GM19463 (cell line): ENCODE results near the gene SLC16A8.
"Not testable (repeated sequence)": the region's sequence is repeated elsewhere in the genome, so short reads cannot be mapped to it uniquely, and the experiment has no call there.

Experiments used
- ATAC-seq: cut with Tn5 transposase; IDR thresholded peaks from one replicate; pipeline ENCODE4 v1.9.1; 2021; ENCODE audit warnings: mild to moderate bottlenecking, moderate library complexity; ENCODE audit not compliant: unreplicated experiment

The SLC16A8 gene, protein sequence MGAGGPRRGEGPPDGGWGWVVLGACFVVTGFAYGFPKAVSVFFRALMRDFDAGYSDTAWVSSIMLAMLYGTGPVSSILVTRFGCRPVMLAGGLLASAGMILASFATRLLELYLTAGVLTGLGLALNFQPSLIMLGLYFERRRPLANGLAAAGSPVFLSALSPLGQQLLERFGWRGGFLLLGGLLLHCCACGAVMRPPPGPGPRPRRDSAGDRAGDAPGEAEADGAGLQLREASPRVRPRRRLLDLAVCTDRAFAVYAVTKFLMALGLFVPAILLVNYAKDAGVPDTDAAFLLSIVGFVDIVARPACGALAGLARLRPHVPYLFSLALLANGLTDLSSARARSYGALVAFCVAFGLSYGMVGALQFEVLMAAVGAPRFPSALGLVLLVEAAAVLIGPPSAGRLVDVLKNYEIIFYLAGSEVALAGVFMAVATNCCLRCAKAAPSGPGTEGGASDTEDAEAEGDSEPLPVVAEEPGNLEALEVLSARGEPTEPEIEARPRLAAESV

GRCh38 chr22:38083931-38084631, at the start of gene SLC16A8:
Gene SLC16A8, minus strand, starts transcription at chr22:38084184. Its CDS starts 1,311 bp downstream, at chr22:38082873.
- ATAC-seq: no peak

GRCh38 chr22:38133331-38133730, 49.3 kb upstream of the SLC16A8 start:
- ATAC-seq: no peak

DNA sequence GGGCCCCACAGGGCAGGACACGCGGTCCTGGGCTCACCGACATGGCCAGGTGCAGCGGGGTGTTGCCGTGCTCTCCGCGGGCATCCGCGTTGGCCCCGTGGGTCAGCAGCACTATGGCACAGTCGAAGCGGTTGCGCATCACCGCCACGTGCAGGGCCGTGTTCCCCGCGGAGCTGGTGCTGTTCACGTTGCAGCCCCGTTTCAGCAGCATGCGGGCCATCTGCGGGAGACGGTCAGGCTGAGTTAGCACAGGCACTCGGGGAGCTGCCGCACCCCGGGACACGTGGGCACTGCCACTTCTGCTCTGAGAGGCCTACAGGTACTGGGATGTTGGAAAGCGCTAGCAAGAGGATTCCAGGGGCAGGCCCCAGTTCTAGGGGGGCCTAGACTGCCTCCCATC, 48.8 kb upstream of the SLC16A8 start:
- no peak for ATAC-seq

DNA sequence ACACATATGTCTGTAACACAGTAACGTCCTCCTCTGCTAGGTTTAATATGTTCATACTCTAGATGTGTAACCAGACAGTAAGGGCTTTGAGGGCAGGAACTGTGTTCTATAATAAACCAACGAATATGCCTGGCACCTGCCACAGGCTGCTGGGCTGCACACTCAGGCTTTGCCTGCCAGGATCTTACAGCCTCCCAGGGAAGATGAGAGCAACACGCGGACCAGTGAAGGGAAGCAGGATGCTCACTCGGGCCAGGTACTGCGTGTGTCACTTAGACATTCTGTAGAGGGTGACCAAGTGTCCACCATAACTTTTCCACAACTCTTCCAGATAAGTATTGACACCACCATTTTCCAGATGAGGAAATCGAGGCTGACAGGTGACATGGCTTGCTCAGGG, 48.2 kb upstream of the SLC16A8 start:
- no peak for ATAC-seq

DNA sequence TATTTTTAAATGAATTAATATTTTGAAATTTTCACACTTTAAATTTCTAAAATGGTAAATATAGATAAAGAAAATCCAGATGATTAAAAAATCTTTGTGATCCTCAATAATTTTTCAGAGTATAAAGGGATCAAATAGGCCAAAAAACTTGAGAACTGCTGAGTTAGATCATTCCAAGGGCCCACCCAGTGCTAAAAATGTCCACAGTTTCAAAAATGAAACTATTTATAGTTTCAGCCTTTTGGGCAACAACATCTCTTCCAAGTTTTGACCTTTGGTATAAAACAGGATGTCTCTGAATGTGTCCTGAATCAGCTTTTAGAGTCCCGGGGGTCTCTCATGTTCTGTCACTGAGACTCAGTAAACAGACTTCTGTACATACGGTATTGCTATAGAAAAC, 47.4 kb upstream of the SLC16A8 start:
- no peak for ATAC-seq

GRCh38 chr22:38129856-38130255, 45.9 kb upstream of the SLC16A8 start:
- no peak for ATAC-seq

DNA sequence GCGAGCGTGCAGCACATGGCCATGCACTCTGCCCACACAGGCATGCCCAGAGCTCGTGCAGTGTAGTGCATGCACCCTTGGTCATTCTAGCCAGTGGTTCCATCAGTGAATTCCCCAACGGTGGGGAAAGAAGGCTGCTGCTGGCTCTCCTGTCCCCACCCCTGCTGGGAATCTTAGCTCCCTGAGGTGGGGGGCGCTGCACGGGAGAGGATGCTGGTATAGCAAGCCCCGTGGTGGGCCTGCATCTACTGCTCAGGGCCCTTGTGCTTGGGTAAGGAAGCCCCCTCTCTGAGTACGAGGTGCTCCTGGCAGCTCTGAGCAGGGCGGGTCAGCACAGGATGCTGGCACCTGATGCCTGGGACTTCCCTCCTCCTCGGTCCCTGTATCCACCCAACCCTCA, 45.0 kb upstream of the SLC16A8 start:
- no peak for ATAC-seq

DNA sequence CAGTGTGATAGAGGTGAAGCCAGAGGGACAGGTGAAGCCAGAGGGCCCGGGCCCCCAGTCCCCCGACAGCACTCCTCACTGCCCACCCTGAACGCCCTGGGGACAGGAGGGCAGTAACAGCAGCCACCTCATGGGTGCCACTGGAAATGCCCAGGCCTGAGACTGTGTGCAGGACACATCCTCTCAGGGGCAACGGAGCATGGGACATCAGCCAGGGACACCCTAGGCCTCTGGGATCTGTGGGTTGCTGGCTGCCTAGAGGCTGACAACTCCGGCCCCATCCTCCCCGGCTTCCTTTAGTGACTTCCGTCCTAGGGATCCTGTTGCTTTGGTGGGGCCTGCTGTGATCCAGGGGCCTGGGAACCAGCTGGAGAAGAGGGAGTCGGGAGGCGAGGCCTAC, 43.9 kb upstream of the SLC16A8 start:
- ATAC-seq: no peak

DNA sequence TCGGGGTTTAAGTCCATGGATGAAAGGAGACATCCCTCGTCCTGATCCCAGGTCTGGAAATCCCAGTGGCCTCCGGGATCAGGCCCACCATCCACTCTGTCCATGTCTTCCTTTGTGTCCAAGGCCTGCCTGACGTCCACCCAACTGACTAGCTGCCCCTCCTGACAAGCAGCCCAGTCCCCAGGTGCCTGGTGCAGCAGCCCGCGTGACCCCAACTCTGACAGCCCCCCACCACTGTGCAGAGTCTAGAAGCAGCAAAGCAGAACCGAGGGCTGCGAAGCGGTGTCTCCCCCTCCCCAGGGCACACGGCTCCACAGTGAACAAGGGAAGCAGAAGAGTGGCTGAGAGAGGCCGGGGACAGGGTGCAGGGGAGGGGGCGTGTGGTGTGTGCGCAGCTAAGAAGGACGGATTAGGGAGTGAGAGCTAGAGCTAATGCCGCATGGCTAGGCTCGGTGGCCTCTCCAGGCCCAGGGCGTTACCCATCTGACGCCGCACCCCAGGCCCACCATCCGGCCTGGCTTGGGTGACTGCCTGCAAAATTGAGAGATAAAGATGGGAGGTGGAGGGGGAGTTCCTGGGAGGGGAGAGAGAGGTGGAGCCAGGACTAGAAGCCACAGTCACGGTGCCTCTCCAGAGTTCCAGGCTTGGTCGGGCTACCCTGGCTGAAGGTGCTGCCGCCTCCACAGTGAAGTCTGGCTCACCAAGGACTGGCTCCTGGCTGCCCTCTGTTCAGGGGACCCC, 43.1 kb upstream of the SLC16A8 start:
- no peak for ATAC-seq

- no peak for ATAC-seq
Measured at GRCh38 chr22:38125751-38126201, 41.8 kb upstream of the SLC16A8 start.

DNA sequence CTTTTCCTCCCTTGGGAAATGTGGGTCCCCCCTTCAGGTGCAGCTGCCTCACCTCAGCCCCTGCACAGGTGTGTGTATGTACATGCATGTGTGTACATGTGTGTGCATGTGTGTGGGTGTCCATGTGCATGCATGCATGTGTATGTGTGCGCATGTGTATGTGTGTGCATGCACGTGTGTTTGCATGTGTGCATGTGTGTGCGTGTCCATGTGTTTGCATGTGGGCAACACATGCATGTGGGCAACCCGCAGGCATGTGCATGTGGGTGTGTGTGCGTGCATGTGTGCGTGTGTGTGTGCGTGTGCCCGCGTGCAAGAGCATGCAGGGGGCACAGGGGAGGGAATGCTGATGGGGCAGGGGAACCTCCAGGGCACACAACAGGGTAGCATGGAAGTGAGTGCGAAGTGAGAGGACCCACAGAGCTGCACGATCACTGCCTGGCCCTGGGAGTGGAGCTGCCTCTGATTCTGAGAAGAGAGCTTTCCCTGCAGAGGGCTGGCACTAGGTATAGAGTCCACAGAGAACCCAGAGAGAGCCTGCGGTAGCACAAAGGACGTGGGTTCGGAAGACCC, 41.1 kb upstream of the SLC16A8 start:
- no peak for ATAC-seq

GRCh38 chr22:38124236-38124974, 40.4 kb upstream of the SLC16A8 start:
- ATAC-seq: no peak

GRCh38 chr22:38122616-38123015, 38.6 kb upstream of the SLC16A8 start:
- no peak for ATAC-seq

- no peak for ATAC-seq
Measured at GRCh38 chr22:38120359-38121110, 36.6 kb upstream of the SLC16A8 start.

- ATAC-seq: not testable (repeated sequence)
Measured at GRCh38 chr22:38118747-38119146, 34.8 kb upstream of the SLC16A8 start.

GRCh38 chr22:38118182-38118581, 34.2 kb upstream of the SLC16A8 start:
- no peak for ATAC-seq

- ATAC-seq: not testable (repeated sequence)
Measured at GRCh38 chr22:38117556-38117955, 33.6 kb upstream of the SLC16A8 start.

GRCh38 chr22:38115423-38116205, 31.6 kb upstream of the SLC16A8 start:
- no peak for ATAC-seq
